GM20000 (cell line): ENCODE data around the gene ST6GALNAC4.
"Not testable (repeated sequence)": the region's sequence is repeated elsewhere in the genome, so short reads cannot be mapped to it uniquely, and the experiment has no call there.

Source experiments
- DNase-seq: peaks from one replicate; pipeline ENCODE4 v3.0.0; 2012; ENCODE audit warnings: low spot score
- CTCF ChIP-seq: IDR thresholded peaks from 2 replicates; pipeline ENCODE4 v1.5.1; 2012; ENCODE audit warnings: mild to moderate bottlenecking, control low read depth; ENCODE audit errors: extremely low read depth, missing control alignments

Gene ST6GALNAC4

GRCh38 chr9:127871531-127871930, 45.3 kb downstream of the ST6GALNAC4 start:
- DNase-seq: no peak
- no peak for TF ChIP-seq CTCF

GRCh38 chr9:127870887-127871286, 46.0 kb downstream of the ST6GALNAC4 start:
- no peak for DNase-seq
- no peak for TF ChIP-seq CTCF

GRCh38 chr9:127870153-127870491, 46.7 kb downstream of the ST6GALNAC4 start:
- not testable (repeated sequence) for DNase-seq

- DNase-seq: peak; percentile 95
- TF ChIP-seq CTCF: peak; percentile 94
These were observed 47.3 kb downstream of the ST6GALNAC4 start for GRCh38 chr9:127869310-127870152.

GRCh38 chr9:127868278-127868902, 48.5 kb downstream of the ST6GALNAC4 start:
- no peak for DNase-seq
- no peak for TF ChIP-seq CTCF

- no peak for TF ChIP-seq CTCF
- DNase-seq: no peak
These were observed 49.2 kb downstream of the ST6GALNAC4 start for GRCh38 chr9:127867356-127868277.

- no peak for TF ChIP-seq CTCF
- DNase-seq: peak; percentile 68
These were observed 50.3 kb downstream of the ST6GALNAC4 start for GRCh38 chr9:127866535-127866934.
